Thoracic aorta (tissue), 2 donors: Measurements from ENCODE around the gene PITPNM1. TPM values are rescaled to one million over a fixed set of nuclear protein-coding genes. Genes with fewer than 3 reads are reported as not detected.

ENCODE experiments used
- ATAC-seq: fragments of 150-250 bp; one replicate; pipeline ENCODE4 v1.8.0; 2017; ENCODE audit warnings: low read depth; ENCODE audit not compliant: insufficient number of reproducible peaks, low FRiP score
- DNase-seq: peaks from one replicate; pipeline ENCODE4 v3.0.0-alpha.2; 2020; ENCODE audit warnings: low spot score
- H3K27ac ChIP-seq, 2 donors: fragments of 200-600 bp; sonication (generic); 1 replicate in 1 of 2; 2 replicates in 1 of 2; pipeline ENCODE4 v1.5.1; 2016; ENCODE audit warnings: mild to moderate bottlenecking in 2 of 2, moderate library complexity in 2 of 2
- H3K27me3 ChIP-seq: fragments of 200-600 bp; sonication (generic); replicated peaks from 2 replicates; pipeline ENCODE4 v1.6.0; 2016; ENCODE audit warnings: mild to moderate bottlenecking; ENCODE audit not compliant: insufficient read depth
- H3K36me3 ChIP-seq: fragments of 200-600 bp; sonication (generic); one replicate; pipeline ENCODE4 v1.5.1; 2016
- H3K4me1 ChIP-seq, 2 donors: fragments of 200-600 bp; sonication (generic); 1 replicate in 1 of 2; 2 replicates in 1 of 2; pipeline versions ENCODE4 v1.5.1 to v1.6.0; 2016; ENCODE audit warnings: low read depth in 2 of 2, mild to moderate bottlenecking in 1 of 2; ENCODE audit not compliant: control insufficient read depth in 1 of 2
- H3K4me3 ChIP-seq: fragments of 200-600 bp; sonication (generic); 2 replicates; pipeline ENCODE4 v1.5.1; 2016; ENCODE audit warnings: mild to moderate bottlenecking
- H3K9me3 ChIP-seq: fragments of 200-600 bp; sonication (generic); 2 replicates; pipeline ENCODE4 v1.5.1; 2016
- CTCF ChIP-seq: fragments of 200-600 bp; sonication (generic); IDR thresholded peaks from one replicate; pipeline ENCODE4 v1.5.1; 2019; ENCODE audit warnings: antibody characterized with exemption
- total RNA-seq, 2 donors: library from RNA; depleted of rRNA; stranded (reverse); fragments of >200 nt; gene quantifications; one replicate each; pipeline versions ENCODE4 v1.1.0 to v1.2.3, GENCODE V29; 2016

The PITPNM1 gene
- total RNA-seq, 2 donors from 2014 or later: 27.1 to 32.5 TPM

DNA sequence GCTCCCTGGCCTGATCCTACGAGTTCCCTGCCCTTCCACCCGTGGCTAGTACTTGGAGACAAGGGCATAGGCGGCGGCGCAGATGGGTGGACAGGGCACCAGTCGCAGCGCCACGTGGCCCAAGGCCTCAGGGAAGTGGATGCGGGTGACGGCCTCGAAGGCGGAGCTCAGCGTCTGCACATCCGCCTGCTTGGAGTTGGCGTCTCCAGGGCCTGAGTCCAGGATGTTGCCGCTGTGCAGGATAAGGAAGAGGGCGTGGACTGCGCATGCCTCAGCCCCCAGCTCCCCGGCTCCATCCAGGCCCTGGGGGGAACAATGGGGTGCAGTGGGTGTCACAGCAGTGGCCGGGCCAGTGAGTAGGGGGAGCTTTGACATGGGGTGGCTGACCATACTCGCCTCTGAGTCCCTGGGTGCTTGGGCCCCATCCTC, 6.6 kb downstream of the PITPNM1 start:
- DNase-seq: no peak
- H3K27ac ChIP-seq: no peak overlapping the region
- no peaks in the 10 kb centered on the region for H3K27me3 ChIP-seq
- H3K4me3 ChIP-seq: no peak overlapping the region
- no peaks in the 10 kb centered on the region for H3K9me3 ChIP-seq
- H3K36me3 ChIP-seq: peaks cover 19% of the 10 kb centered on the region
- TF ChIP-seq CTCF: no peak
- H3K4me1 ChIP-seq: peaks cover under 1 to 3% of the 10 kb centered on the region in 2 donors
- no peak for ATAC-seq

- DNase-seq (no peak), ATAC-seq (no peak)
- Histone ChIP-seq H3K4me3 (no peak overlapping the region), H3K36me3 (peaks cover 26% of the 10 kb centered on the region), H3K4me1 (no peaks in the 10 kb centered on the region), H3K9me3 (no peaks in the 10 kb centered on the region), H3K27ac (no peak overlapping the region), H3K27me3 (no peaks in the 10 kb centered on the region)
- no peak for TF ChIP-seq CTCF
Measured at GRCh38 chr11:67497656-67498291, 7.4 kb downstream of the PITPNM1 start.

DNA sequence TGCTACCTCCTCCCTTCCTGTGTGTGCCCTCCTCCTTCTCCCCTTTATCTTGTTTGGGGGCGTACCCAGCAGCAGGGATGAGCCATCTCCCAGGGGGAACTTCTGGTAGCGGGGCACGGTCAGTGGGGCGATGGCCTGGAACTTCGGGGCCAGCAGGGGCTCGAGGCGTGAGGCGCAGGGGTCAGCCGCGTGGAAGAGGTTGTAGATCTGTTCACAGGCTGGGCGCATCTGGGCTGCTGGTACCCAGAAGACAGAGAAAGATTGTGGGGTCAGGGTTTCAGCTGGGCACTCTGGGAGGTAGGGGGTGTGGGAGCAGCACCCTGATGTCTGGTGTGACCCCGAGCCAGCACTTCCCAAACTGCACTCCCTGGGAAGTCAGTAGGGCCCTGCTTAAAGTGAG, 9.1 kb downstream of the PITPNM1 start:
- TF ChIP-seq CTCF: no peak
- no peak for ATAC-seq
- DNase-seq: no peak
- no peaks in the 10 kb centered on the region for H3K27me3 ChIP-seq
- peaks cover 40% of the 10 kb centered on the region for H3K36me3 ChIP-seq
- no peaks in the 10 kb centered on the region for H3K9me3 ChIP-seq
- no peak overlapping the region for H3K27ac ChIP-seq
- H3K4me3 ChIP-seq: no peak overlapping the region
- H3K4me1 ChIP-seq: no peaks in the 10 kb centered on the region

DNA sequence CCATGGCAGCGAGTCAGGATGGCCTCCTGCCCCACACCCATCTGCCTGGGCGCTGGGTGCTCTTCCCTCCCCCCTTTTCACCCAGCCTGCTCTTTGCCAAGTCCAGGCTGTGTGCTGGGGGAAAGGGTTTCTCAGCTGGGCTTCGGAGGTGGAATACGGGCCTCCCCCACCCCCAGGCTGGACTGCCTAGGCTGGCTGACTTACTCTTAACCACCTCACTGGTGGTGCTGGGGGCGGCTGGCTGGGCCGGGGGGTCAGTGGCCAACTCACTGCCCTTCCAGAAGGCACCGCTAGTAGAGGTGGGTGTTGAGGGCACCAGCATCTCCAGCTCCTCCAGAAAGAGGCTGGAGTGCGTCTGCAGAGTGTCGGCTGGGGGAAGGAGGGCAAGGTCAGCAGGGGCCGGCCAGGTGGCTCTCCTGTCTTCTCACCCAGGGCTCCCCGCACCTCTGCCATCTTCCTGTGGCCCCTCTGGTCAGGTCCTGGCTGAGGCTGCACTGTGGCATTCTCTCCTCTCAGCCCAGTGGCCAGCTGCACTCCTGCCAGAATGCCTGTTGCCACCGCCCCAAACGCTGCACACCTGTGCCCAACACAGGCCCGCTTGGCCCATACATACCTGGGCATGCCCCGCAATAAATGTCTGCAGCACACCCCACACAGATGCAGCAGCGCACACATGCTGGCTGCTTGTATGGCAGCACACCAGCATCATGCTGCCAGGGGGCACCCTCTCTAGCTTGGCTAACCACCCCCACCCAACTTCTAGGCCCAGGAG, 9.7 kb downstream of the PITPNM1 start:
- Histone ChIP-seq H3K4me1 (no peaks in the 10 kb centered on the region), H3K4me3 (no peak overlapping the region), H3K27ac (no peak overlapping the region), H3K9me3 (no peaks in the 10 kb centered on the region), H3K36me3 (peaks cover 47% of the 10 kb centered on the region), H3K27me3 (no peaks in the 10 kb centered on the region)
- TF ChIP-seq CTCF: no peak
- ATAC-seq (no peak), DNase-seq (no peak)

GRCh38 chr11:67494371-67495233, 10.6 kb downstream of the PITPNM1 start:
- DNase-seq (no peak), ATAC-seq (no peak)
- no peak for TF ChIP-seq CTCF
- Histone ChIP-seq H3K27ac (no peak overlapping the region), H3K36me3 (peaks cover 50% of the 10 kb centered on the region), H3K4me1 (no peaks in the 10 kb centered on the region), H3K4me3 (no peak overlapping the region), H3K27me3 (no peaks in the 10 kb centered on the region), H3K9me3 (no peaks in the 10 kb centered on the region)
